ENCODE data around the gene SENP3. TPM values are rescaled to one million over a fixed set of nuclear protein-coding genes. Genes with fewer than 3 reads are reported as not detected.

Gene SENP3
- total RNA-seq, 4 donors from 2014 or later = 48.9 to 66.7 (median 59.0) TPM

DNA sequence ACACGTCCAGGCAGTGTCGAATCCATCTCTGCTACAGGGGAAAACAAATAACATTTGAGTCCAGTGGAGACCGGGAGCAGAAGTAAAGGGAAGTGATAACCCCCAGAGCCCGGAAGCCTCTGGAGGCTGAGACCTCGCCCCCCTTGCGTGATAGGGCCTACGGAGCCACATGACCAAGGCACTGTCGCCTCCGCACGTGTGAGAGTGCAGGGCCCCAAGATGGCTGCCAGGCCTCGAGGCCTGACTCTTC lies 10.5 kb downstream of the SENP3 start:
- ATAC-seq (ENCODE audit: low FRiP score) (no peak), DNase-seq (ENCODE audit: low spot score) (no peak)
- TF ChIP-seq, protein P1, sequence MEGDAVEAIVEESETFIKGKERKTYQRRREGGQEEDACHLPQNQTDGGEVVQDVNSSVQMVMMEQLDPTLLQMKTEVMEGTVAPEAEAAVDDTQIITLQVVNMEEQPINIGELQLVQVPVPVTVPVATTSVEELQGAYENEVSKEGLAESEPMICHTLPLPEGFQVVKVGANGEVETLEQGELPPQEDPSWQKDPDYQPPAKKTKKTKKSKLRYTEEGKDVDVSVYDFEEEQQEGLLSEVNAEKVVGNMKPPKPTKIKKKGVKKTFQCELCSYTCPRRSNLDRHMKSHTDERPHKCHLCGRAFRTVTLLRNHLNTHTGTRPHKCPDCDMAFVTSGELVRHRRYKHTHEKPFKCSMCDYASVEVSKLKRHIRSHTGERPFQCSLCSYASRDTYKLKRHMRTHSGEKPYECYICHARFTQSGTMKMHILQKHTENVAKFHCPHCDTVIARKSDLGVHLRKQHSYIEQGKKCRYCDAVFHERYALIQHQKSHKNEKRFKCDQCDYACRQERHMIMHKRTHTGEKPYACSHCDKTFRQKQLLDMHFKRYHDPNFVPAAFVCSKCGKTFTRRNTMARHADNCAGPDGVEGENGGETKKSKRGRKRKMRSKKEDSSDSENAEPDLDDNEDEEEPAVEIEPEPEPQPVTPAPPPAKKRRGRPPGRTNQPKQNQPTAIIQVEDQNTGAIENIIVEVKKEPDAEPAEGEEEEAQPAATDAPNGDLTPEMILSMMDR (IDR thresholded peaks at IDR 0.05) = no peak

DNA sequence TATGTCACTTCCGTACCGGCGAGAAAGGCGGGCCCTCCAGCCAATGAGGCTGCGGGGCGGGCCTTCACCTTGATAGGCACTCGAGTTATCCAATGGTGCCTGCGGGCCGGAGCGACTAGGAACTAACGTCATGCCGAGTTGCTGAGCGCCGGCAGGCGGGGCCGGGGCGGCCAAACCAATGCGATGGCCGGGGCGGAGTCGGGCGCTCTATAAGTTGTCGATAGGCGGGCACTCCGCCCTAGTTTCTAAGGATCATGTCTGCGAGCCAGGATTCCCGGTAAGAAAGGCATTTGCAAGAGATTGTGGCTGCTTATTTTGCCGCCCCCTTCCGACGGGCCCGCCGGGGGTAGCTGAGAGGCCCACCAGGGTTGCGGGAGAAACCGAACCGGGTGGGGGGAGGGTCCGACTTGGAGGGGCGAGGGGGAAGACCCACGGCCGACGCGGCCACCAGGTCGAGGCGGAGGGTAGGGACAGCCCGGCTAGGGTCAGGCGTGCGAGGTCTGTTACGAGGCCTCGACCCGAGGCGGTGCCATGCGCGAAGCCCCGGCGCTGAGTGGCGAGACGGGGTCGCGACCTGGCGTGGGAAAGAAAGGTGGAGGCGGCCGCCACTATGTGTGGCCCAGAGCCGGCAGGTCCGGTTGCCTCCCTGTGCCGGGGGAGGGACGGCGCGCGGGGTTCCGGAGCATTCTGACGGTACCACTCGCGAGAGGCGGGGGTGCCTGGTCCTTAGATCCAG lies 11.0 kb downstream of the SENP3 start:
- peak; percentile 93 for ATAC-seq (ENCODE audit: low FRiP score)
- TF ChIP-seq, protein P1 (IDR thresholded peaks at IDR 0.05) = no peak
- peak; percentile 98 for DNase-seq (ENCODE audit: low spot score)

DNA sequence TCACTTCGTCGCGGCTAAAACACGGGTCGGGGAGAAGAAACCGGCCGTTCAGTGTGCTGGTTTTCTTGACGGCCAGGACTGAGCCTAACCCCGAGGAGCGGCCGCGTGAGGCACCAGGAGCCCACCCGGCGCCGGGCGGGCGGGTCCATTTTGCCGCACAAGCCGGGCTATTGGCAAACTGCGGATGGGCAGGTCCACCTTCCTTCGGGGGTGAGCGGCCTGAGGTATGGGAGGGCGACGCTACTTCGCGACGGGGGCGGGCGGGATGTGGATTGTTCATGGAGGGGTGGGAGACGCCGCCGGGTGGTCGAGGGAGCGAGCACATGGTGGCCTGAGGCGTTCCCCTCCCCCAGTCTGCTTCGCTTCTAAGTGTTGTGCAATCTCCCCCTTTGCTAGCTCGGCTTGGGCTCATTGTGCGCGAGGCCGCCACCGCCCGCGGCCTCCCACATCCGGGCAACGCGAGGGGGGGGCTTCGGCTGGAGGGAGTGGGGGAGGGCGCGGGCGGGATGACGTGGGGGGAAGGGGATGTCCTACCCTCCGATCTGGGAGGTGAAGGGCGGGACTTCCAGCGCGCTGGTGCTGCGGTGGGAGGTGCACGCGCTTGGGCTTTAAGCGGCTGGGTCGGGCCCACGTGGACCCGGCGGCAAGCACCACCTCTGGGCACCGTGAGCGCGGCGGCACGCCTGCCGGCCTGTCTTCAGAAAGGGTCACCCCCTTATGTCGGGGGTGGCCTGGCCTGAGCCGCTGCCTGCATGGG lies 11.8 kb downstream of the SENP3 start:
- DNase-seq (ENCODE audit: low spot score) = no peak
- peak; percentile 15 for ATAC-seq (ENCODE audit: low FRiP score)
- TF ChIP-seq, protein P1 (IDR thresholded peaks at IDR 0.05) = no peak

DNA sequence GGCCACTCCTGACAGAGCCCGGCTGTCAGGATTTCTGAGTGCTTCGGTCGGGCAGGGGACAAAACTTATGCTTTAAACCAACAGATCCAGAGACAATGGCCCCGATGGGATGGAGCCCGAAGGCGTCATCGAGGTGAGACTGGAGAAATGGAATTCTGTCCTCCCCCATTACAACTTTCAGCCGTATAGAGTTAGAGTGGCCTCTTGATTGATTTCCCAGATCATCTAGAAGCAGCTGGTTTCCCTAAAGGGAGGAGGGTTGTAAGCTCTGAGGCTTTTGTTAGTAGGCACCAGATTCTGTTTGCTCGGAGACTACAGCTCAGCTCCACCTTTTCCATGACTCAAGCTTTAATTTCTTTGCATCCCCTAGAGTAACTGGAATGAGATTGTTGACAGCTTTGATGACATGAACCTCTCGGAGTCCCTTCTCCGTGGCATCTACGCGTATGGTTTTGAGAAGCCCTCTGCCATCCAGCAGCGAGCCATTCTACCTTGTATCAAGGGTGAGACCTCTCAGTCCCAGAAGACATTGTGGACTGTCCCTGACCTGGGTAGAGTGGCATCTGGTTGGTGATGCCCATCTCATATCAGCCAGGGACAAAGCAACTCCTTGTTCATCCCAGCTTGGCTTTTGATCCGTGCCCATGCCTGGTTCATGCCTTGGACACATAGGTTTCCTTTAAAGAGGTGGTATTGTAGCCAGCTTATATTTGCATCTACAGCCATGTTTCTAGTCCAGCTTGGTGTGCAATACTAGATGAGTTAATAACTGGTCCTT lies 12.6 kb downstream of the SENP3 start:
- TF ChIP-seq, protein P1 (IDR thresholded peaks at IDR 0.05) = no peak
- DNase-seq (ENCODE audit: low spot score) (no peak), ATAC-seq (ENCODE audit: low FRiP score) (no peak)

DNA sequence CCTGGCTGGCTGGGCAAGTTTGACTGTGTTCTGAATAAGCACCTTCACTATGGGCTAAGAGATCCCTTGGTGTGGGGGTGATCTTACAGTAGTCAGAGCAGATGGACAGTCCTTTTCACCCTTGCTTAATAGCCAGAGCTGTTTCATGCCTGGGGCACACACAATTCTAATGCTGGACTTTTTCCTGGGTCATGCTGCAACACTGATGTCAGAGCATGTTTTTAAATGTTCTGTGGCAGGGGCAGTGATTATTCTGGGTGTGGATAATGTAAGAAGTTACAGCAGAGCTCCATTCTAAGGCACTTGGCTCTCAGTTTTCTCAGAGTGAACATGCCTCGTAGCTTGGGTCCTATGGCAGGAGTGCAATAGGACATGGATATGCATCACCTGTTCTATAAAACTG lies 13.8 kb downstream of the SENP3 start:
- TF ChIP-seq, protein P1 (IDR thresholded peaks at IDR 0.05) = no peak
- DNase-seq (ENCODE audit: low spot score) (no peak), ATAC-seq (ENCODE audit: low FRiP score) (no peak)

DNA sequence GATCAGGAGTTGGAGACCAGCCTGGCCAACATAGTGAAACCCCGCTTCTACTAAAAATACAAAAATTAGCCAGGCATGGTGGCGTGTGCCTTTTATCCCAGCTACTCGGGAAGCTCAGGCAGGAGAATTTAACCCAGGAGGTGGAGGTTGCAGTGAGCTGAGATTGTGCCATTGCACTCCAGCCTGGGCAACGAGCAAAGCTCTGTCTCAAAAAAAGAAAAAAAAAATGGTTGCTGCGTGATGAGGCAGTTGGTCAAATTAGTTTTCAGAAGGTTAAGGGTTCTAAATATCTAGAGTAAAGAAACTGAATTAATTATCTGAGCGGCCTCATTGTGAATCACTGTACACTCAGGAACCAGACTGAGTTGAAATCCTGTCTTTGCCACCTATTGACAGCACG lies 14.2 kb downstream of the SENP3 start:
- no peak for DNase-seq (ENCODE audit: low spot score)
- no peak for ATAC-seq (ENCODE audit: low FRiP score)
- TF ChIP-seq, protein P1 (IDR thresholded peaks at IDR 0.05) = no peak
